Neural crest cell (in vitro differentiated cells): Measurements from ENCODE around the gene C1D. TPM values are rescaled to one million over a fixed set of nuclear protein-coding genes. Genes with fewer than 3 reads are reported as not detected.

ENCODE experiments used
- DNase-seq: peaks from one replicate; pipeline ENCODE4 v3.0.0; 2021; ENCODE audit warnings: low read depth, mixed read lengths, low spot score
- H3K27ac Mint-ChIP-seq: one replicate; pipeline ENCODE4 v1.8.0; 2021; ENCODE audit warnings: mild to moderate bottlenecking, mixed read lengths; ENCODE audit not compliant: unreplicated experiment
- H3K27me3 Mint-ChIP-seq: 2 replicates; pipeline ENCODE4 v1.8.0; 2021; ENCODE audit warnings: low read depth, mild to moderate bottlenecking, mixed read lengths
- H3K36me3 Mint-ChIP-seq: 2 replicates; pipeline ENCODE4 v1.8.0; 2021; ENCODE audit warnings: low read depth, mild to moderate bottlenecking, mixed read lengths
- H3K4me1 Mint-ChIP-seq: 2 replicates; pipeline ENCODE4 v1.8.0; 2021; ENCODE audit warnings: mixed read lengths
- H3K4me3 Mint-ChIP-seq: one replicate; pipeline ENCODE4 v1.8.0; 2021; ENCODE audit warnings: mild to moderate bottlenecking, mixed read lengths
- H3K9me3 Mint-ChIP-seq: 2 replicates; pipeline ENCODE4 v1.8.0; 2021; ENCODE audit warnings: mixed read lengths
- CTCF ChIP-seq: fragments of 200-600 bp; sonication (generic); conservative IDR thresholded peaks from 2 replicates; pipeline ENCODE4 v1.5.0; 2021; ENCODE audit warnings: antibody characterized with exemption, mild to moderate bottlenecking
- total RNA-seq: library from RNA; stranded (reverse); gene quantifications from 2 replicates; pipeline ENCODE4 v1.2.1, GENCODE V29; 2021

C1D gene
- total RNA-seq, 1 donor from 2014 or later, result 20.2 TPM

DNA sequence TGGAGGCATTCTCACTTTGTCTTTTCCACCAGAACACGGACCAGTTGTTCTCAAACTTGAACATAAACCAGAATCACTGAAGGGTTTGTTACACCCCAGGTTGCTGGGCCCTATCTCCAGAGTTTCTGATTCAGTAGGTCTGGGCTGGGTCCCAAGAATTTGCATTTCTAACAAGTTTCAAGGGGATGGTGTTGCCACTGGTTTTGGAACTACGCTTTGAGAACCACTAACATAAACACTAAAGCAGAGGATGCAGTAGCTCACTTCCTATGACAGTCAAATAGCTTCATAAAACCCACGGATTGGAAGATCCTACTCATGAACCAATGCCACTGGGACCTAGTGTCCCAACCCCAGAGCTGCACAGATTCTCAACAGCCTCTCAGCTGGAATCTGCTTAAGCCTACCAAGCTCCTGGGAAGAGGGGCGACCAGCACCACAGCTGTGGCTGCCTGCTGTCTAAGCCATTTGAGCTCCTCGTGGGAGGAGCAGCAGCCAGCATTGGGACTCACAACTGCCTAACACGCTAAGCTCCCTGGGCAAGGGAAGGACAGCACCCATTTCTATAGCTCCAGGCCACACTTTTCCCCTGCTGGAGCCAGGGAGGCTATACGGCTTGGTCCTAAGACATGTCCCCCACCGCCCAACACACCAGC lies 62.5 kb downstream of the C1D start:
- H3K36me3 Mint-ChIP-seq, result peaks cover 2% of the 10 kb centered on the region
- TF ChIP-seq CTCF, result no peak
- H3K27ac Mint-ChIP-seq, result no peak overlapping the region
- peaks cover 10% of the 10 kb centered on the region for H3K27me3 Mint-ChIP-seq
- H3K4me3 Mint-ChIP-seq, result no peak overlapping the region
- no peak for DNase-seq
- H3K9me3 Mint-ChIP-seq, result peaks cover 8% of the 10 kb centered on the region
- H3K4me1 Mint-ChIP-seq, result no peaks in the 10 kb centered on the region

DNA sequence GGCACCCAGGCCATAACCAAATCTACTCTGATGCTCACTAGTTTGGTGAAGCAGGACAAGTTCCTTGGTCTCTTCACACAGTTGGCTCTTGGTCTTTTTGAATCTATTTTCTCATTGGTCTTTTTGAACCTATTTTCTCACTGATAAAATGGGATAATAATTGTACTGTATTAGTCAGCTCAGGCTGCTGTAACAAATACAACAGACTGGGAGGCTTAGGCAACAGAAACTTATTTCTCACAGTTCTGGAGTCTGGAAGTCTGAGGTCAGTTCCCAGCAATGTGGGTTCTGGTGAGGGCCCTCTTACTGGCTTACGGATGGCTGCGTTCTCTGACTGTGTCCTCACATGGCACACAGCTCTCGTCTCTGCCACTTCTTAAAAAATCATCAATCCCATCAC lies 63.5 kb downstream of the C1D start:
- Mint-ChIP-seq H3K4me3 (no peak overlapping the region), H3K27ac (no peak overlapping the region), H3K4me1 (no peaks in the 10 kb centered on the region), H3K36me3 (no peaks in the 10 kb centered on the region), H3K27me3 (peaks cover 8% of the 10 kb centered on the region), H3K9me3 (peaks cover 3% of the 10 kb centered on the region)
- no peak for DNase-seq
- no peak for TF ChIP-seq CTCF

GRCh38 chr2:67997903-67998302 lies 64.9 kb downstream of the C1D start:
- H3K9me3 Mint-ChIP-seq, result peaks cover 4% of the 10 kb centered on the region
- no peak for DNase-seq
- H3K36me3 Mint-ChIP-seq, result no peaks in the 10 kb centered on the region
- peaks cover 4% of the 10 kb centered on the region for H3K27me3 Mint-ChIP-seq
- TF ChIP-seq CTCF, result no peak
- no peak overlapping the region for H3K27ac Mint-ChIP-seq
- no peak overlapping the region for H3K4me3 Mint-ChIP-seq
- H3K4me1 Mint-ChIP-seq, result no peaks in the 10 kb centered on the region

- Mint-ChIP-seq H3K9me3 (peaks cover 4% of the 10 kb centered on the region), H3K27ac (no peak overlapping the region), H3K36me3 (no peaks in the 10 kb centered on the region), H3K27me3 (peaks cover 1% of the 10 kb centered on the region), H3K4me1 (no peaks in the 10 kb centered on the region), H3K4me3 (no peak overlapping the region)
- TF ChIP-seq CTCF, result no peak
- DNase-seq, result no peak
Observed at GRCh38 chr2:67997528-67997900, 65.3 kb downstream of the C1D start.

- Mint-ChIP-seq H3K4me1 (no peaks in the 10 kb centered on the region), H3K4me3 (no peak overlapping the region), H3K9me3 (peaks cover 4% of the 10 kb centered on the region), H3K27ac (no peak overlapping the region), H3K27me3 (no peaks in the 10 kb centered on the region), H3K36me3 (no peaks in the 10 kb centered on the region)
- no peak for TF ChIP-seq CTCF
- no peak for DNase-seq
Observed at GRCh38 chr2:67996772-67997527, 65.9 kb downstream of the C1D start.
